ENCODE results near the gene ADA. TPM values are rescaled to one million over a fixed set of nuclear protein-coding genes. Genes with fewer than 3 reads are reported as not detected.
A peak's percentile ranks its signal among the peaks of the same experiment; 100 is the strongest.

The ADA gene
- total RNA-seq, 6 donors from 2014 or later = 5.0 to 9.4 (median 7.2) TPM

DNA sequence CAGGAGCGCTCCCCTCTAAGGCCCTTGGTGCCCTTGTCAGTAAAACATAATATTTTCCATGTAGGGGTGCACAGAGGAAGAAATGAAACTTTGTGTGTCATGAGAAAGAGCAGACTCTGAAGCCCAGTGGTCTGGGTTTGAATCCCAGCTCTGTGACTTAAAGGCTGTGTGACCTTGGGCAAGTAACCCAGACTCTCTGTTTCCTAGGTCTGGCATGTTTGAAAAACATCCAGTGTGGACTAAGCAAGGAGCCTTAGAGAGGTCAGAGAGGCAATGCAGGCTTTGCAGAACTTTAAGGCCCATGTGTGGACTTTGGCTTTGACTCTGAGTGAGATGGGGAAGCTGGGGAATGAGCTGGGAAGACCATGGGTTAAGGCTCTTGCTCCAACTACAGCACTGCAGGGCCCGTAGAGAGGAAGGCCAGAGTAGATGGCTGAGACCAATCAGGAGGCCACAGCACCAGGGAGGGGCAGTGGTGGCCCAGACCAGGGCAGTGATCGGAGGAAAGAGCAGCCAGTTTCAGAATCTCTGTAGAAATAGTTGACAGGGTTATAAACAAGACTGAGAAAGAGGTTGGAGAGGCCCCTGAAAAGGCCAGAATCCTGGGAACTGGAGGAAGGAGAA is 18.2 kb downstream of the ADA start:
- no peak overlapping the region for H3K27ac ChIP-seq
- WGBS, 2 donors = 75 to 82% methylated on average over 3 of the region's 3 CpGs
- TF ChIP-seq POLR2A (IDR thresholded peaks at IDR 0.05) = no peak
- TF ChIP-seq POLR2AphosphoS5 (IDR thresholded peaks at IDR 0.05) = no peak
- TF ChIP-seq EP300 (IDR thresholded peaks at IDR 0.05) = no peak
- no peak for TF ChIP-seq CTCF (IDR thresholded peaks at IDR 0.05)
- peaks cover 0 to 11% (median 0%) of the 10 kb centered on the region in 4 donors for H3K36me3 ChIP-seq
- ATAC-seq (ENCODE audit: low FRiP score in 2 of 2) = no peak
- H3K27me3 ChIP-seq = no peaks in the 10 kb centered on the region
- H3K4me1 ChIP-seq = no peaks in the 10 kb centered on the region
- H3K9me3 ChIP-seq = no peaks in the 10 kb centered on the region
- DNase-seq = no peak
- H3K4me3 ChIP-seq = no peak overlapping the region

- no peaks in the 10 kb centered on the region for H3K4me1 ChIP-seq
- 71 to 78% methylated on average over 8 of the region's 8 CpGs for WGBS, 2 donors
- no peak overlapping the region for H3K27ac ChIP-seq
- DNase-seq (no peak), ATAC-seq (ENCODE audit: low FRiP score in 2 of 2) (no peak)
- TF ChIP-seq EP300 (IDR thresholded peaks at IDR 0.05) (no peak), POLR2AphosphoS5 (IDR thresholded peaks at IDR 0.05) (no peak), CTCF (IDR thresholded peaks at IDR 0.05) (no peak), POLR2A (IDR thresholded peaks at IDR 0.05) (no peak)
- peaks cover 0 to 11% (median 0%) of the 10 kb centered on the region in 4 donors for H3K36me3 ChIP-seq
- no peaks in the 10 kb centered on the region for H3K9me3 ChIP-seq
- no peak overlapping the region for H3K4me3 ChIP-seq
- no peaks in the 10 kb centered on the region for H3K27me3 ChIP-seq
Observed at GRCh38 chr20:44632103-44632752, 19.3 kb downstream of the ADA start.

GRCh38 chr20:44630297-44630696 is 21.2 kb downstream of the ADA start:
- TF ChIP-seq POLR2A (IDR thresholded peaks at IDR 0.05) = no peak
- no peaks in the 10 kb centered on the region for H3K27me3 ChIP-seq
- no peak for ATAC-seq (ENCODE audit: low FRiP score in 2 of 2)
- H3K4me1 ChIP-seq = no peaks in the 10 kb centered on the region
- H3K9me3 ChIP-seq = no peaks in the 10 kb centered on the region
- no peak for DNase-seq
- H3K27ac ChIP-seq = no peak overlapping the region
- no peak overlapping the region for H3K4me3 ChIP-seq
- peaks cover 0 to 9% (median 0%) of the 10 kb centered on the region in 4 donors for H3K36me3 ChIP-seq
- 96 to 97% methylated on average over 5 of the region's 5 CpGs for WGBS, 2 donors

GRCh38 chr20:44629542-44629941 is 22.0 kb downstream of the ADA start:
- ATAC-seq (ENCODE audit: low FRiP score in 2 of 2) (no peak), DNase-seq (peak in 1 of 2 donors; percentile 56)
- WGBS, 2 donors = 60 to 82% methylated on average over 6 to 10 of the region's 10 CpGs

DNA sequence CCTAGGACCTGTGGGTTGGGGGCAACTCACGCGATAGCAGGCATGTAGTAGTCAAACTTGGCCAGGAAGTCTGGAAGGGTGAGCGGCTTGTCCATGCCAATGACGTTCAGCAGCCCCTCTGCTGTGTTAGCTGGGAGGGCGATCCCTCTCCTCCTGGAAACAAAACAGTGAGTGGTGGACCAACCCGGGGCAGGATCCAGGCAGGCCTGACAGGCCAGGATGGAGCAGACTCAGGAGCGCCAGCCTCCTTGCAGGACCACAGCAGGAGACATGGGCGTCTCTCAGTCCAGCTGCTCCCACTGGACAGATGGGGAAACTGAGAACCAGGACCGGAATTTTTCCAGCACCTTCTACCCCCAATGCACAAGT is 22.5 kb downstream of the ADA start:
- Histone ChIP-seq H3K36me3 (peaks cover 0 to 5% (median 1%) of the 10 kb centered on the region in 4 donors), H3K9me3 (no peaks in the 10 kb centered on the region), H3K27me3 (no peaks in the 10 kb centered on the region), H3K4me3 (no peak overlapping the region), H3K4me1 (no peaks in the 10 kb centered on the region), H3K27ac (no peak overlapping the region)
- WGBS, 2 donors = 80 to 90% methylated on average over 1 to 9 of the region's 9 CpGs
- ATAC-seq (ENCODE audit: low FRiP score in 2 of 2) = no peak
- TF ChIP-seq POLR2A (IDR thresholded peaks at IDR 0.05) = no peak
- no peak for TF ChIP-seq EP300 (IDR thresholded peaks at IDR 0.05)
- no peak for TF ChIP-seq POLR2AphosphoS5 (IDR thresholded peaks at IDR 0.05)
- TF ChIP-seq CTCF (IDR thresholded peaks at IDR 0.05) = no peak
- no peak for DNase-seq

More at GRCh38 chr20:44629542-44629941, 22.0 kb downstream of the ADA start:
- Histone ChIP-seq H3K27me3 (no peaks in the 10 kb centered on the region), H3K4me3 (no peak overlapping the region), H3K9me3 (no peaks in the 10 kb centered on the region), H3K4me1 (no peaks in the 10 kb centered on the region), H3K36me3 (peaks cover 0 to 4% (median 0%) of the 10 kb centered on the region in 4 donors), H3K27ac (no peak overlapping the region)
- TF ChIP-seq POLR2AphosphoS5 (IDR thresholded peaks at IDR 0.05) (no peak), POLR2A (IDR thresholded peaks at IDR 0.05) (no peak), EP300 (IDR thresholded peaks at IDR 0.05) (no peak), CTCF (IDR thresholded peaks at IDR 0.05) (no peak)
